WERI-Rb-1 (cell line): Measurements from ENCODE around the gene SKI.

Source experiments
- DNase-seq: peaks from one replicate; pipeline ENCODE4 v3.0.0-alpha.2; 2020
- H3K27ac ChIP-seq: fragments of 250-450 bp; sonication (Bioruptor Pico); 2 replicates; pipeline ENCODE4 v1.5.1; 2020; ENCODE audit warnings: mild to moderate bottlenecking, moderate library complexity
- H3K27me3 ChIP-seq: fragments of 250-450 bp; sonication (Bioruptor Pico); 2 replicates; pipeline ENCODE4 v1.5.1; 2021; ENCODE audit warnings: mild to moderate bottlenecking, low read depth, moderate library complexity; ENCODE audit not compliant: insufficient read depth, severe bottlenecking
- H3K36me3 ChIP-seq: fragments of 250-450 bp; sonication (Bioruptor Pico); 2 replicates; pipeline ENCODE4 v1.5.1; 2020; ENCODE audit warnings: mild to moderate bottlenecking, moderate library complexity
- H3K4me3 ChIP-seq: 2 replicates; pipeline ENCODE4 v1.5.1; 2011; ENCODE audit warnings: low read depth, mild to moderate bottlenecking, control low read depth, low read length
- H3K9me3 ChIP-seq: fragments of 250-450 bp; sonication (Bioruptor Pico); 2 replicates; pipeline ENCODE4 v1.5.1; 2021; ENCODE audit warnings: mild to moderate bottlenecking, moderate library complexity; ENCODE audit not compliant: severe bottlenecking
- CTCF ChIP-seq: IDR thresholded peaks from 2 replicates; pipeline ENCODE4 v1.5.1; 2011; ENCODE audit warnings: low read depth, mild to moderate bottlenecking, control low read depth, inconsistent platforms, low read length

The SKI gene

GRCh38 chr1:2313651-2314261, 85.6 kb downstream of the SKI start:
- H3K4me3 ChIP-seq: peak overlapping the region; percentile 49
- no peak for DNase-seq

GRCh38 chr1:2314273-2314802, 86.2 kb downstream of the SKI start:
- H3K27ac ChIP-seq: peak overlapping the region; percentile 36; the same call in 1 of the 2 replicates
- peak overlapping the region; percentile 49 for H3K4me3 ChIP-seq

More at GRCh38 chr1:2313651-2314261, 85.6 kb downstream of the SKI start:
- H3K27me3 ChIP-seq: no peaks in the 10 kb centered on the region
- TF ChIP-seq CTCF: no peak
- H3K27ac ChIP-seq: no peak overlapping the region
- no peaks in the 10 kb centered on the region for H3K9me3 ChIP-seq
- H3K36me3 ChIP-seq: peaks cover 2% of the 10 kb centered on the region; the same call in 1 of the 2 replicates

GRCh38 chr1:2314803-2315673, 86.9 kb downstream of the SKI start:
- Histone ChIP-seq H3K9me3 (no peaks in the 10 kb centered on the region), H3K4me3 (peak overlapping the region; percentile 49), H3K36me3 (no peaks in the 10 kb centered on the region), H3K27me3 (no peaks in the 10 kb centered on the region), H3K27ac (peak overlapping the region; percentile 57)
- TF ChIP-seq CTCF: peak; percentile 72
- peak; percentile 67 for DNase-seq

More at GRCh38 chr1:2314273-2314802, 86.2 kb downstream of the SKI start:
- Histone ChIP-seq H3K27me3 (no peaks in the 10 kb centered on the region), H3K36me3 (no peaks in the 10 kb centered on the region), H3K9me3 (no peaks in the 10 kb centered on the region)
- TF ChIP-seq CTCF: no peak
- DNase-seq: peak; percentile 66

- Histone ChIP-seq H3K27me3 (no peaks in the 10 kb centered on the region), H3K36me3 (no peaks in the 10 kb centered on the region), H3K4me3 (no peak overlapping the region), H3K27ac (peak overlapping the region; percentile 57), H3K9me3 (no peaks in the 10 kb centered on the region)
- DNase-seq: no peak
- no peak for TF ChIP-seq CTCF
Observed at GRCh38 chr1:2315674-2316450, 87.7 kb downstream of the SKI start.

GRCh38 chr1:2316451-2316961, 88.4 kb downstream of the SKI start:
- no peaks in the 10 kb centered on the region for H3K27me3 ChIP-seq
- H3K27ac ChIP-seq: no peak overlapping the region
- no peak for DNase-seq
- no peak for TF ChIP-seq CTCF
- no peak overlapping the region for H3K4me3 ChIP-seq
- H3K9me3 ChIP-seq: no peaks in the 10 kb centered on the region
- H3K36me3 ChIP-seq: no peaks in the 10 kb centered on the region
